ENCODE data around the gene SLC24A3.

SLC24A3 gene

DNA sequence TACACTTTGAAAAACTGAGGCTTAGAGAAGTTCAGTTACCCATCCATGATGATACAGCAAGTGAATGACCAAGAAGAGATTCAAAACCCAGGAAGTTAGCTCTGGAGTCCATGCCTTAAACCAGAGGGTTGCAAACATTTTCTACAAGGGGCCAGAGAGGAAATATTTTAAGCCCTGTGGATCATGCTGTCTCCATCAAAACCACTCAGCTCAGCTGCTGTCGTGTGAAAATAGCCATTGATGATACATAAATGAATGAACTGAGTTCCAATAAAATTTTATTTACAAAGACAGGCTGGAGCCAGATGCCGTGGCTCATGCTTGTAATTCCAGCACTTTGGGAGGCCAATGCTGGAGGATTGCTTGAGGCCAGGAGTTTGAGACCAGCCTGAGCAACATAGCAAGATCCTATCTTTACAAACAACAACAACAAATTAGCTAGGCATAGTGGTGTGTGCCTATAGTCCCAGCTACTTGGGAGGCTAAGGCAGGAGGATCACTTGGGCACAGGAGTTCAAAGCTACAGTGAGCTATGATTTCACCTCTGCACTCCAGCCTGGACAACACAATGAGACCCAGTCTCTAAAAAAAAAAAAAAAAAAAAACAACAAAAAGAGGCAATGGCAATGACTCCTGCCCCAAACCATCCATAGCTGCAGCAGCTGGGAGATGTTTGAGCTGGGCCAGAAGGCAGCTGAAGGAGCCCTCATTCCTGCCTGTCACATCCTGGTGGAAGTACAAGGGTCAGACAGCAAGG, 501.6 kb downstream of the SLC24A3 start:
- H3K4me1 ChIP-seq (ENCODE audit: control insufficient read depth in 2 of 2, insufficient read depth in 1 of 2, low read depth in 1 of 2, low read length in 2 of 2): peaks cover 0 to 3% of the 10 kb centered on the region in 2 donors
- peaks cover 4% of the 10 kb centered on the region in 2 donors for H3K9me3 ChIP-seq (replicated peaks in 1 of 2; ENCODE audit: control insufficient read depth in 2 of 2, insufficient read depth in 1 of 2, low read depth in 1 of 2, low read length in 2 of 2)
- H3K4me2 ChIP-seq (ENCODE audit: insufficient read depth, low read length, poor library complexity, severe bottlenecking): no peak overlapping the region
- H3K4me3 ChIP-seq (ENCODE audit: low read length in 2 of 2): no peak overlapping the region
- H2BK12ac ChIP-seq (ENCODE audit: low read length): no peak overlapping the region
- no peak overlapping the region for H4K8ac ChIP-seq (ENCODE audit: low read depth, low read length)
- no peak overlapping the region for H2BK5ac ChIP-seq (ENCODE audit: low read length)
- peaks cover 0 to 2% of the 10 kb centered on the region in 2 donors for H3K36me3 ChIP-seq (replicated peaks in 1 of 2; ENCODE audit: control insufficient read depth in 2 of 2, insufficient read depth in 2 of 2, low read length in 2 of 2)
- H3K14ac ChIP-seq (ENCODE audit: low read length): no peak overlapping the region
- H3K27ac ChIP-seq (replicated peaks; ENCODE audit: low read length): no peak overlapping the region
- no peak overlapping the region for H3K18ac ChIP-seq (ENCODE audit: low read length)
- peaks cover 5% of the 10 kb centered on the region for H3K79me1 ChIP-seq (ENCODE audit: low read depth, low read length)
- no peak overlapping the region for H2BK120ac ChIP-seq (ENCODE audit: low read depth, low read length)
- no peaks in the 10 kb centered on the region for H3K27me3 ChIP-seq (ENCODE audit: control insufficient read depth in 3 of 3, insufficient read depth in 3 of 3, low read depth in 1 of 3, low read length in 3 of 3)
- no peak overlapping the region for H4K91ac ChIP-seq (ENCODE audit: low read depth, low read length, poor library complexity)
- no peak overlapping the region for H3K4ac ChIP-seq (ENCODE audit: low read length)
- no peak overlapping the region for H2BK15ac ChIP-seq (ENCODE audit: low read length)
- no CpG with 5 or more reads among the region's 2 CpGs for WGBS, 2 donors (ENCODE audit: extremely low coverage in 2 of 2, insufficient read length in 2 of 2, insufficient replicate concordance in 1 of 2)
- no peak overlapping the region for H3K9ac ChIP-seq (ENCODE audit: low read depth, low read length, poor library complexity)
- no peak overlapping the region for H2AK5ac ChIP-seq (ENCODE audit: low read depth, low read length)
- no peak overlapping the region for H2AFZ ChIP-seq (ENCODE audit: low read length)
- DNase-seq (ENCODE audit: low spot score): no peak
- H3K23ac ChIP-seq (ENCODE audit: low read depth, low read length, poor library complexity): no peak overlapping the region

DNA sequence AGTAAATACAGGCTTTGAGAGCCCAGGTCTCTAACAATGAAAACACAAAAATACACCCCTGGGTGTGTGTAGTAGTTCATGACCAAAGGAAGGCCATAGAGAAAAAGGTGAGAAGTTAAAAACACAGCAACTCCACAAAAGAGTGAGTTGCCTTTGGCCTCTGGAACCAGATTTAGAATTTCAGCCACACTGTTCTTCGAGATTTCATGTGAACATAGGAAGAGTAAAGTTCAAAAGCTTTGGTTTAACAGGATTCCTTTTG, 502.1 kb downstream of the SLC24A3 start:
- H3K23ac ChIP-seq (ENCODE audit: low read depth, low read length, poor library complexity): no peak overlapping the region
- no peak overlapping the region for H3K27ac ChIP-seq (replicated peaks; ENCODE audit: low read length)
- H3K79me1 ChIP-seq (ENCODE audit: low read depth, low read length): peaks cover 5% of the 10 kb centered on the region
- no peak overlapping the region for H2BK12ac ChIP-seq (ENCODE audit: low read length)
- H4K8ac ChIP-seq (ENCODE audit: low read depth, low read length): no peak overlapping the region
- no CpG with 5 or more reads among the region's 1 CpG for WGBS, 2 donors (ENCODE audit: extremely low coverage in 2 of 2, insufficient read length in 2 of 2, insufficient replicate concordance in 1 of 2)
- no peak overlapping the region for H3K4ac ChIP-seq (ENCODE audit: low read length)
- peaks cover 4% of the 10 kb centered on the region in 2 donors for H3K9me3 ChIP-seq (replicated peaks in 1 of 2; ENCODE audit: control insufficient read depth in 2 of 2, insufficient read depth in 1 of 2, low read depth in 1 of 2, low read length in 2 of 2)
- H2AK5ac ChIP-seq (ENCODE audit: low read depth, low read length): no peak overlapping the region
- H2AFZ ChIP-seq (ENCODE audit: low read length): no peak overlapping the region
- no peaks in the 10 kb centered on the region for H3K27me3 ChIP-seq (ENCODE audit: control insufficient read depth in 3 of 3, insufficient read depth in 3 of 3, low read depth in 1 of 3, low read length in 3 of 3)
- H3K14ac ChIP-seq (ENCODE audit: low read length): no peak overlapping the region
- peaks cover 0 to 3% of the 10 kb centered on the region in 2 donors for H3K4me1 ChIP-seq (ENCODE audit: control insufficient read depth in 2 of 2, insufficient read depth in 1 of 2, low read depth in 1 of 2, low read length in 2 of 2)
- no peak overlapping the region for H3K18ac ChIP-seq (ENCODE audit: low read length)
- DNase-seq (ENCODE audit: low spot score): no peak
- no peak overlapping the region for H3K4me2 ChIP-seq (ENCODE audit: insufficient read depth, low read length, poor library complexity, severe bottlenecking)
- H3K4me3 ChIP-seq (ENCODE audit: low read length in 2 of 2): no peak overlapping the region
- H4K91ac ChIP-seq (ENCODE audit: low read depth, low read length, poor library complexity): no peak overlapping the region
- H3K36me3 ChIP-seq (replicated peaks in 1 of 2; ENCODE audit: control insufficient read depth in 2 of 2, insufficient read depth in 2 of 2, low read length in 2 of 2): peaks cover 0 to 2% of the 10 kb centered on the region in 2 donors
- H2BK120ac ChIP-seq (ENCODE audit: low read depth, low read length): no peak overlapping the region
- no peak overlapping the region for H2BK15ac ChIP-seq (ENCODE audit: low read length)
- H3K9ac ChIP-seq (ENCODE audit: low read depth, low read length, poor library complexity): no peak overlapping the region
- H2BK5ac ChIP-seq (ENCODE audit: low read length): no peak overlapping the region

DNA sequence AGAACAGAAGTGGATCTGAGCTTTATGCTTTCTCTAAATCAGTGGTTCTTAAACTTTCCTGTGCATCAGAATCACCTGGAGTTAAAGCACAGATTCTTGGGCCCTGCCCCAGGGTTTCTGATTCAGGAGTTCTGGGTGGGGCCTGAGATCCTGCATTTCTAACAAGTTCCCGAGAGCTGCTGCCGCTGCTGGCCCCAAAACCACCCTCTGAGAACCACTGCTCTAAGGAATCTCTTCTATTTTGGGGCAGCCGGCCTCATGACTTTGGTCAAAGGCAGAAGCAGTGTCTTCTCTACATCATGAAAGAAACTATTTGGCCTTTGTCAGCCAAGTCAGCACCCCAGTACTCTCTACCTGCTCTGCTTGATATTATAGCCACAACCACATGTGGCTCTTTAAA, 503.5 kb downstream of the SLC24A3 start:
- no peak for DNase-seq (ENCODE audit: low spot score)
- Histone ChIP-seq H3K27ac (replicated peaks; ENCODE audit: low read length) (no peak overlapping the region), H3K14ac (ENCODE audit: low read length) (no peak overlapping the region), H2AFZ (ENCODE audit: low read length) (no peak overlapping the region), H3K36me3 (replicated peaks in 1 of 2; ENCODE audit: control insufficient read depth in 2 of 2, insufficient read depth in 2 of 2, low read length in 2 of 2) (peaks cover 0 to 2% of the 10 kb centered on the region in 2 donors), H4K8ac (ENCODE audit: low read depth, low read length) (no peak overlapping the region), H3K4me3 (ENCODE audit: low read length in 2 of 2) (no peak overlapping the region), H3K18ac (ENCODE audit: low read length) (no peak overlapping the region), H3K4ac (ENCODE audit: low read length) (no peak overlapping the region), H3K9me3 (replicated peaks in 1 of 2; ENCODE audit: control insufficient read depth in 2 of 2, insufficient read depth in 1 of 2, low read depth in 1 of 2, low read length in 2 of 2) (peaks cover 4% of the 10 kb centered on the region in 2 donors), H3K4me1 (ENCODE audit: control insufficient read depth in 2 of 2, insufficient read depth in 1 of 2, low read depth in 1 of 2, low read length in 2 of 2) (peaks cover 0 to 3% of the 10 kb centered on the region in 2 donors), H3K9ac (ENCODE audit: low read depth, low read length, poor library complexity) (no peak overlapping the region), H3K27me3 (ENCODE audit: control insufficient read depth in 3 of 3, insufficient read depth in 3 of 3, low read depth in 1 of 3, low read length in 3 of 3) (no peaks in the 10 kb centered on the region), H2BK120ac (ENCODE audit: low read depth, low read length) (no peak overlapping the region), H2BK5ac (ENCODE audit: low read length) (no peak overlapping the region), H3K23ac (ENCODE audit: low read depth, low read length, poor library complexity) (no peak overlapping the region), H4K91ac (ENCODE audit: low read depth, low read length, poor library complexity) (no peak overlapping the region), H2BK15ac (ENCODE audit: low read length) (no peak overlapping the region), H3K79me1 (ENCODE audit: low read depth, low read length) (peaks cover 4% of the 10 kb centered on the region), H2BK12ac (ENCODE audit: low read length) (no peak overlapping the region), H2AK5ac (ENCODE audit: low read depth, low read length) (no peak overlapping the region), H3K4me2 (ENCODE audit: insufficient read depth, low read length, poor library complexity, severe bottlenecking) (no peak overlapping the region)
- no CpG with 5 or more reads among the region's 3 CpGs for whole genome bisulfite sequencing, 2 donors (ENCODE audit: extremely low coverage in 2 of 2, insufficient read length in 2 of 2, insufficient replicate concordance in 1 of 2)

DNA sequence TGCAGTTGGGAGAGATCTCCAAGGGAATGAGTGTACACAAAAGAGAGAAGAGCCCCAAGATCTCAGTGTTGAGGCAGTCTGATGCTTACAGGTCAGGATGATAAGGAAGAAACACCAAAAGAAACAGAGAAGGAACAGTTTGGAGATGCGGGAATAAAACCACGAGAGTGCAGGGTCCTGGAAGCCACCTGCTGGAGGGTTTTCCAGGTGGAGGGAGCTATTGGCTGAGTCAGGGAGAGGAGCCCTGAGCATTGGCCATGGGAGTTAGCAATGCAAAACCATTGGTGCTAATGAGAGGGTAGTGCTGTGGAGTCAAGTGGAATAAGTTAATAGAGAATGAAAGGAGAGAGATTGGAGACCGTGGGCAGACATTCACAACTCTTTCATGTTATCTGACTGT, 506.4 kb downstream of the SLC24A3 start:
- no CpG with 5 or more reads among the region's 3 CpGs for WGBS, 2 donors (ENCODE audit: extremely low coverage in 2 of 2, insufficient read length in 2 of 2, insufficient replicate concordance in 1 of 2)
- Histone ChIP-seq H3K18ac (ENCODE audit: low read length) (no peak overlapping the region), H2BK5ac (ENCODE audit: low read length) (no peak overlapping the region), H2BK120ac (ENCODE audit: low read depth, low read length) (no peak overlapping the region), H3K36me3 (replicated peaks in 1 of 2; ENCODE audit: control insufficient read depth in 2 of 2, insufficient read depth in 2 of 2, low read length in 2 of 2) (no peaks in the 10 kb centered on the region), H3K14ac (ENCODE audit: low read length) (no peak overlapping the region), H3K4me1 (ENCODE audit: control insufficient read depth in 2 of 2, insufficient read depth in 1 of 2, low read depth in 1 of 2, low read length in 2 of 2) (no peaks in the 10 kb centered on the region), H2BK12ac (ENCODE audit: low read length) (no peak overlapping the region), H3K4ac (ENCODE audit: low read length) (no peak overlapping the region), H3K23ac (ENCODE audit: low read depth, low read length, poor library complexity) (no peak overlapping the region), H3K4me2 (ENCODE audit: insufficient read depth, low read length, poor library complexity, severe bottlenecking) (no peak overlapping the region), H3K79me1 (ENCODE audit: low read depth, low read length) (peaks cover under 1% of the 10 kb centered on the region), H2BK15ac (ENCODE audit: low read length) (no peak overlapping the region), H3K27me3 (ENCODE audit: control insufficient read depth in 3 of 3, insufficient read depth in 3 of 3, low read depth in 1 of 3, low read length in 3 of 3) (no peaks in the 10 kb centered on the region), H4K91ac (ENCODE audit: low read depth, low read length, poor library complexity) (no peak overlapping the region), H2AK5ac (ENCODE audit: low read depth, low read length) (no peak overlapping the region), H3K4me3 (ENCODE audit: low read length in 2 of 2) (no peak overlapping the region), H4K8ac (ENCODE audit: low read depth, low read length) (no peak overlapping the region), H2AFZ (ENCODE audit: low read length) (no peak overlapping the region), H3K27ac (replicated peaks; ENCODE audit: low read length) (no peak overlapping the region), H3K9ac (ENCODE audit: low read depth, low read length, poor library complexity) (no peak overlapping the region), H3K9me3 (replicated peaks in 1 of 2; ENCODE audit: control insufficient read depth in 2 of 2, insufficient read depth in 1 of 2, low read depth in 1 of 2, low read length in 2 of 2) (peaks cover 0 to 4% of the 10 kb centered on the region in 2 donors)
- no peak for DNase-seq (ENCODE audit: low spot score)
